Neural progenitor cell (in vitro differentiated cells): ENCODE measurements around the gene AOC1. TPM values are rescaled to one million over a fixed set of nuclear protein-coding genes. Genes with fewer than 3 reads are reported as not detected.
"Not testable (repeated sequence)": the region's sequence is repeated elsewhere in the genome, so short reads cannot be mapped to it uniquely, and the experiment has no call there.

Experiments used
- DNase-seq: peaks from one replicate; pipeline ENCODE4 v3.0.0-alpha.2; 2016; ENCODE audit warnings: low spot score
- H2AFZ ChIP-seq: fragments of 200-600 bp; sonication (generic); replicated peaks from 2 replicates; pipeline ENCODE4 v1.6.1; 2016; ENCODE audit warnings: antibody characterized with exemption
- H3F3A ChIP-seq: fragments of 200-600 bp; sonication (generic); 2 replicates; pipeline ENCODE4 v1.6.1; 2016; ENCODE audit warnings: antibody characterized with exemption, low read depth
- H3K27ac ChIP-seq: fragments of 200-600 bp; sonication (generic); 2 replicates; pipeline ENCODE4 v1.5.1; 2016; ENCODE audit warnings: mild to moderate bottlenecking
- H3K27me3 ChIP-seq: fragments of 200-600 bp; sonication (generic); 2 replicates; pipeline ENCODE4 v1.6.1; 2016; ENCODE audit warnings: mild to moderate bottlenecking, moderate library complexity
- H3K36me3 ChIP-seq: fragments of 200-600 bp; sonication (generic); 2 replicates; pipeline ENCODE4 v1.5.1; 2016
- H3K4me1 ChIP-seq: fragments of 200-600 bp; sonication (generic); 2 replicates; pipeline ENCODE4 v1.6.1; 2016; ENCODE audit warnings: mixed run types
- H3K4me2 ChIP-seq: fragments of 200-600 bp; sonication (generic); 2 replicates; pipeline ENCODE4 v1.6.1; 2016
- H3K4me3 ChIP-seq: fragments of 200-600 bp; sonication (generic); 2 replicates; pipeline ENCODE4 v1.5.1; 2016
- H3K79me2 ChIP-seq: fragments of 200-600 bp; sonication (generic); 2 replicates; pipeline ENCODE4 v1.6.1; 2016; ENCODE audit warnings: low read depth
- H3K9ac ChIP-seq: fragments of 200-600 bp; sonication (generic); 2 replicates; pipeline ENCODE4 v1.6.1; 2016
- H3K9me3 ChIP-seq: fragments of 200-600 bp; sonication (generic); 2 replicates; pipeline ENCODE4 v1.5.1; 2016; ENCODE audit warnings: low read depth
- H4K20me1 ChIP-seq: fragments of 200-600 bp; sonication (generic); 2 replicates; pipeline ENCODE4 v1.6.1; 2016; ENCODE audit warnings: low read depth
- H3K27ac Mint-ChIP-seq: 3 replicates; pipeline ENCODE4 v1.8.0; 2021; ENCODE audit warnings: mixed read lengths
- H3K27me3 Mint-ChIP-seq: 2 replicates; pipeline ENCODE4 v1.8.0; 2022; ENCODE audit warnings: low read depth, mild to moderate bottlenecking, inconsistent platforms, moderate library complexity, mixed read lengths; ENCODE audit not compliant: insufficient read depth
- H3K36me3 Mint-ChIP-seq: 3 replicates; pipeline ENCODE4 v1.8.0; 2021; ENCODE audit warnings: mixed read lengths
- H3K4me1 Mint-ChIP-seq: 3 replicates; pipeline ENCODE4 v1.8.0; 2021; ENCODE audit warnings: mixed read lengths
- H3K4me3 Mint-ChIP-seq: 3 replicates; pipeline ENCODE4 v1.8.0; 2021; ENCODE audit warnings: mild to moderate bottlenecking, moderate library complexity, mixed read lengths
- H3K9me3 Mint-ChIP-seq: 3 replicates; pipeline ENCODE4 v1.8.0; 2020; ENCODE audit warnings: mixed read lengths
- EZH2 ChIP-seq: fragments of 200-600 bp; sonication (generic); IDR thresholded peaks from 2 replicates; pipeline ENCODE4 v1.6.1; 2017; ENCODE audit warnings: antibody characterized with exemption, mild to moderate bottlenecking, moderate library complexity
- EZH2phosphoT487 ChIP-seq: fragments of 200-600 bp; sonication (generic); IDR thresholded peaks from 2 replicates; pipeline ENCODE4 v1.6.1; 2017; ENCODE audit warnings: antibody characterized with exemption
- total RNA-seq: library from RNA; depleted of rRNA; stranded (reverse); fragments of >200 nt; gene quantifications from 2 replicates; pipeline ENCODE4 v1.2.3, GENCODE V29; 2015; ENCODE audit warnings: low replicate concordance
- TF ChIP-seq, protein P1 (sequence below): fragments of 200-600 bp; sonication (generic); IDR thresholded peaks from 2 replicates; pipeline ENCODE4 v1.5.1; 2017; ENCODE audit warnings: antibody characterized with exemption, mild to moderate bottlenecking

The AOC1 gene
- total RNA-seq, 1 donor from 2014 or later: not detected

DNA sequence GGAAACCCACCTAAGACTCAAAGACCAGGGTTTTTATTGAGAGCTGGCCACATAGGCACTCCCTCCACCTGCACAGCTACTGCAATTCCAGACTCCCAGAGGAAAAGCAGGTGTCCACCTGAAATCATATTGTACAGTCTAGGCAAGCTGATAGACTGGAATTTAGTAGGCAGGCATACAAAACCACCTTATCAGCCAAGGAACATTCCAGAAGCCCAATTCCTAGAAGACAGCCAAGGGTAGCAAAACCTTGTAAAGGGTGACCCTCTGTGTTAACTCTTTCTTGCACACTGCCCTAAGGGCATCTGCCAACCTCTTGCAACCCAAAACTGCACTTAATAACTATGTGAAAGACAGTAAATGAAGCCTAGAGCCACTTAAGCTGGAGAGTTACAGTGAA is 46.5 kb upstream of the AOC1 start:
- no peaks in the 10 kb centered on the region for H3K79me2 ChIP-seq
- H3K27me3 Mint-ChIP-seq: peaks cover 21% of the 10 kb centered on the region
- H3K9me3 Mint-ChIP-seq: peaks cover 8% of the 10 kb centered on the region

DNA sequence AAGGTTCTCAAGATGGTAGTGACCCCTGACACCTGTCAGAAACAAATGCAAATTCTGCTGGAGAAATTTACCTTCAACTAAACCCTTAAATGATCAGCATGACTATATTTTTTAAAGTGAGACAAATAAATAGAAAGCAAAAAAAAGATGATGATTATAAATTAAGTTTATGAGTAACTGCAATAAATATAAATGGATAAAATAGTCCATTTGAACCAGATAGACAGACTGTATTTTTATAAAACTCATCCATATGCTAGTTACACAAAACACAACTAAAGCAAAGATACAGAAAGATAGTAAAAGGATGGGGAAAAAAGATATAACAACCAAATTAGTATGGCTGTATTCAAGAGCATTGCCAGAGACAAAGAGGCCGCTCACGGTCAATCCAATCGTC is 45.9 kb upstream of the AOC1 start:
- peaks cover 18% of the 10 kb centered on the region for H3K27me3 ChIP-seq
- TF ChIP-seq EZH2: no peak
- no peak for TF ChIP-seq EZH2phosphoT487
- TF ChIP-seq, protein P1, sequence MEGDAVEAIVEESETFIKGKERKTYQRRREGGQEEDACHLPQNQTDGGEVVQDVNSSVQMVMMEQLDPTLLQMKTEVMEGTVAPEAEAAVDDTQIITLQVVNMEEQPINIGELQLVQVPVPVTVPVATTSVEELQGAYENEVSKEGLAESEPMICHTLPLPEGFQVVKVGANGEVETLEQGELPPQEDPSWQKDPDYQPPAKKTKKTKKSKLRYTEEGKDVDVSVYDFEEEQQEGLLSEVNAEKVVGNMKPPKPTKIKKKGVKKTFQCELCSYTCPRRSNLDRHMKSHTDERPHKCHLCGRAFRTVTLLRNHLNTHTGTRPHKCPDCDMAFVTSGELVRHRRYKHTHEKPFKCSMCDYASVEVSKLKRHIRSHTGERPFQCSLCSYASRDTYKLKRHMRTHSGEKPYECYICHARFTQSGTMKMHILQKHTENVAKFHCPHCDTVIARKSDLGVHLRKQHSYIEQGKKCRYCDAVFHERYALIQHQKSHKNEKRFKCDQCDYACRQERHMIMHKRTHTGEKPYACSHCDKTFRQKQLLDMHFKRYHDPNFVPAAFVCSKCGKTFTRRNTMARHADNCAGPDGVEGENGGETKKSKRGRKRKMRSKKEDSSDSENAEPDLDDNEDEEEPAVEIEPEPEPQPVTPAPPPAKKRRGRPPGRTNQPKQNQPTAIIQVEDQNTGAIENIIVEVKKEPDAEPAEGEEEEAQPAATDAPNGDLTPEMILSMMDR: no peak
- peaks cover 9% of the 10 kb centered on the region for H3K9me3 Mint-ChIP-seq
- H3K9ac ChIP-seq: no peak overlapping the region
- H4K20me1 ChIP-seq: no peaks in the 10 kb centered on the region
- H3K36me3 Mint-ChIP-seq: no peaks in the 10 kb centered on the region
- no peak overlapping the region for H3K27ac ChIP-seq
- no peak overlapping the region for H3K27ac Mint-ChIP-seq
- H3K79me2 ChIP-seq: no peaks in the 10 kb centered on the region
- no peak overlapping the region for H3K4me3 ChIP-seq
- no peaks in the 10 kb centered on the region for H3K4me1 Mint-ChIP-seq
- H3K36me3 ChIP-seq: no peaks in the 10 kb centered on the region
- no peak for DNase-seq
- H2AFZ ChIP-seq: no peak overlapping the region
- H3K4me1 ChIP-seq: no peaks in the 10 kb centered on the region
- no peaks in the 10 kb centered on the region for H3F3A ChIP-seq
- H3K27me3 Mint-ChIP-seq: peaks cover 18% of the 10 kb centered on the region
- H3K9me3 ChIP-seq: no peaks in the 10 kb centered on the region
- no peak overlapping the region for H3K4me2 ChIP-seq
- no peak overlapping the region for H3K4me3 Mint-ChIP-seq

More for the DNA sequence above, 46.5 kb upstream of the AOC1 start:
- Histone ChIP-seq H2AFZ (no peak overlapping the region), H3K27me3 (peaks cover 24% of the 10 kb centered on the region), H4K20me1 (no peaks in the 10 kb centered on the region), H3K36me3 (no peaks in the 10 kb centered on the region), H3K4me2 (no peak overlapping the region), H3F3A (no peaks in the 10 kb centered on the region), H3K4me1 (no peaks in the 10 kb centered on the region), H3K9me3 (no peaks in the 10 kb centered on the region), H3K9ac (no peak overlapping the region), H3K4me3 (no peak overlapping the region), H3K27ac (no peak overlapping the region)
- DNase-seq: no peak
- no peak for TF ChIP-seq EZH2phosphoT487
- TF ChIP-seq, protein P1: no peak
- no peak for TF ChIP-seq EZH2
- Mint-ChIP-seq H3K4me3 (no peak overlapping the region), H3K4me1 (peaks cover 3% of the 10 kb centered on the region), H3K36me3 (no peaks in the 10 kb centered on the region), H3K27ac (no peak overlapping the region)

DNA sequence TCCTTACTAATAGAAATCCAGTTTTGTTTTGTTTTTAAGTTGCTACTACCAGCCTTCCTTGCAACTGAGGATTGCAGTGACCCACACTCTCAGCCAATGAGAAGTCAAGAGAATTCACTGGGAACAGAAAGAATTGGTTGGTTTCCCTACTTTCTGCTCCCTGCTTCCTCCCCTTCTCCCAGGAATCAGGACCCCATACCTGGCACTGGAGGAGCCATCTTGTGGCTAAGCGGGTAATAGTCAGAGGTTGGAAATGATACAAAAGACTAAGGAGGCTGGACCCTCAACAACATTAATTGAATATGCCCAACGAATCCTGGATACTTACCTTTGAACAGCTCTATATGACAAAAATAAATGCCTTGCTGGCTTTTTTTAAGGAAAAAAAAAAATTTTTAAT is 45.5 kb upstream of the AOC1 start:
- no peaks in the 10 kb centered on the region for H3K36me3 ChIP-seq
- Mint-ChIP-seq H3K36me3 (no peaks in the 10 kb centered on the region), H3K27ac (no peak overlapping the region), H3K4me1 (no peaks in the 10 kb centered on the region), H3K4me3 (no peak overlapping the region), H3K9me3 (peaks cover 13% of the 10 kb centered on the region), H3K27me3 (peaks cover 14% of the 10 kb centered on the region)
- no peak overlapping the region for H2AFZ ChIP-seq
- H3K4me3 ChIP-seq: no peak overlapping the region
- TF ChIP-seq EZH2 (no peak), EZH2phosphoT487 (no peak)
- TF ChIP-seq, protein P1: no peak
- H3K4me1 ChIP-seq: no peaks in the 10 kb centered on the region
- H3K9ac ChIP-seq: no peak overlapping the region
- H3K4me2 ChIP-seq: no peak overlapping the region
- H3K27ac ChIP-seq: no peak overlapping the region
- H3K79me2 ChIP-seq: no peaks in the 10 kb centered on the region
- H4K20me1 ChIP-seq: no peaks in the 10 kb centered on the region
- H3K9me3 ChIP-seq: no peaks in the 10 kb centered on the region
- no peaks in the 10 kb centered on the region for H3F3A ChIP-seq
- peaks cover 14% of the 10 kb centered on the region for H3K27me3 ChIP-seq
- DNase-seq: no peak

DNA sequence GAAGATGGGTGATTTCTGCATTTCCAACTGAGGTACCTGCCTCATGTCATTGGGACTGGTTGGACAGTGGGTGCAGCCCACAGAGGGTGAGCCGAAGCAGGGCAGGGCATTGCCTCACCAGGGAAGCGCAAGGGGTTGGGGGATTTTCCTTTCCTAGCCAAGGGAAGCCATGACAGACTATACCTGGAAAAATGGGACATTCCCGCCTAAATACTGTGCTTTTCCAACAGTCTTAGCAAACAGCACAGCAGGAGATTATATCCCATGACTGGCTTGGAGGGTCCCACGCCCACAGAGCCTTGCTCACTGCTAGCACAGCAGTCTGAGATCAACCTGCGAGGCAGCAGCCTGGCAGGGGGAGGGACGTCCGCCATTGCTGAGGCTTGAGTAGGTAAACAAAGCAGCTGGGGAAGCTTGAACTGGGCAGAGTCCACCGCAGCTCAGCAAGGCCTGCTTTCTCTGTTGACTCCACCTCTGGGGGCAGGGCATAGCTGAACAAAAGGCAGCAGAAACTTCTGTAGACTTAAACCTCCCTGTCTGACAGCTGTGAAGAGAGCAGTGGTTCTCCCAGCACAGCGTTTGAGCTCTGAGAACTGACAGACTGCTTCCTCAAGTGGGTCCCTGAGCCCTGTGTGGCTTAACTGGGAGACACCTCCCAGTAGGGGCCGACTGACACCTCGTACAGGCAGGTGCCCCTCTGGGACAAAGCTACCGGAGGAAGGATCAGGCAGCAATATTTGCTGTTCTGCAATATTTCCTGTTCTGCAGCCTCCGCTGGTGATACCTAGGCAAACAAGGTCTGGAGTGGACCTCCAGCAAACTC is 44.5 kb upstream of the AOC1 start:
- H2AFZ ChIP-seq: peak overlapping the region; percentile 69
- H3K4me3 Mint-ChIP-seq, H3K4me1 ChIP-seq, H3K27ac ChIP-seq, H3K4me2 ChIP-seq, H3K9ac ChIP-seq, H3F3A ChIP-seq, H3K36me3 Mint-ChIP-seq, H4K20me1 ChIP-seq, H3K27ac Mint-ChIP-seq, H3K27me3 ChIP-seq, H3K9me3 ChIP-seq, DNase-seq, H3K36me3 ChIP-seq, H3K79me2 ChIP-seq, H3K4me3 ChIP-seq, H3K27me3 Mint-ChIP-seq, H3K4me1 Mint-ChIP-seq: not testable (repeated sequence)
- H3K9me3 Mint-ChIP-seq: peaks cover 13% of the 10 kb centered on the region
